ENCODE measurements around the gene RAD18.

GRCh38 chr3:8891774-8892173 is 71.5 kb downstream of the RAD18 start:
- no peak for TF ChIP-seq CTCF (conservative IDR thresholded peaks at IDR 0.05; ENCODE audit: low read length)
- no peak for TF ChIP-seq EZH2phosphoT487 (IDR thresholded peaks at IDR 0.05; ENCODE audit: borderline replicate concordance)
